ENCODE measurements around the gene KRTAP5-3. TPM values are rescaled to one million over a fixed set of nuclear protein-coding genes. Genes with fewer than 3 reads are reported as not detected.

Gene KRTAP5-3
- total RNA-seq, 4 donors from 2014 or later, result not detected

- 96 to 97% methylated on average over 8 to 11 of the region's 20 CpGs for WGBS, 2 donors
- DNase-seq, result no peak
- Histone ChIP-seq H3K9me3 (no peaks in the 10 kb centered on the region), H3K4me1 (no peaks in the 10 kb centered on the region), H3K4me3 (replicated peaks in 1 of 3) (no peak overlapping the region), H3K27ac (no peak overlapping the region), H3K36me3 (no peaks in the 10 kb centered on the region), H3K27me3 (no peaks in the 10 kb centered on the region)
- TF ChIP-seq, protein P1, sequence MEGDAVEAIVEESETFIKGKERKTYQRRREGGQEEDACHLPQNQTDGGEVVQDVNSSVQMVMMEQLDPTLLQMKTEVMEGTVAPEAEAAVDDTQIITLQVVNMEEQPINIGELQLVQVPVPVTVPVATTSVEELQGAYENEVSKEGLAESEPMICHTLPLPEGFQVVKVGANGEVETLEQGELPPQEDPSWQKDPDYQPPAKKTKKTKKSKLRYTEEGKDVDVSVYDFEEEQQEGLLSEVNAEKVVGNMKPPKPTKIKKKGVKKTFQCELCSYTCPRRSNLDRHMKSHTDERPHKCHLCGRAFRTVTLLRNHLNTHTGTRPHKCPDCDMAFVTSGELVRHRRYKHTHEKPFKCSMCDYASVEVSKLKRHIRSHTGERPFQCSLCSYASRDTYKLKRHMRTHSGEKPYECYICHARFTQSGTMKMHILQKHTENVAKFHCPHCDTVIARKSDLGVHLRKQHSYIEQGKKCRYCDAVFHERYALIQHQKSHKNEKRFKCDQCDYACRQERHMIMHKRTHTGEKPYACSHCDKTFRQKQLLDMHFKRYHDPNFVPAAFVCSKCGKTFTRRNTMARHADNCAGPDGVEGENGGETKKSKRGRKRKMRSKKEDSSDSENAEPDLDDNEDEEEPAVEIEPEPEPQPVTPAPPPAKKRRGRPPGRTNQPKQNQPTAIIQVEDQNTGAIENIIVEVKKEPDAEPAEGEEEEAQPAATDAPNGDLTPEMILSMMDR (IDR thresholded peaks at IDR 0.05), result no peak
- no peak for TF ChIP-seq POLR2A (IDR thresholded peaks at IDR 0.05)
- intact Hi-C loops (cut with DNase I), result no loop called here
These were observed 35.0 kb upstream of the KRTAP5-3 start for GRCh38 chr11:1643146-1643690.

- TF ChIP-seq, protein P1 (IDR thresholded peaks at IDR 0.05), result no peak
- TF ChIP-seq POLR2A (IDR thresholded peaks at IDR 0.05), result no peak
- WGBS, 2 donors, result 78 to 85% methylated on average over 15 to 21 of the region's 29 CpGs
These were observed 34.3 kb upstream of the KRTAP5-3 start for GRCh38 chr11:1642288-1643145.

DNA sequence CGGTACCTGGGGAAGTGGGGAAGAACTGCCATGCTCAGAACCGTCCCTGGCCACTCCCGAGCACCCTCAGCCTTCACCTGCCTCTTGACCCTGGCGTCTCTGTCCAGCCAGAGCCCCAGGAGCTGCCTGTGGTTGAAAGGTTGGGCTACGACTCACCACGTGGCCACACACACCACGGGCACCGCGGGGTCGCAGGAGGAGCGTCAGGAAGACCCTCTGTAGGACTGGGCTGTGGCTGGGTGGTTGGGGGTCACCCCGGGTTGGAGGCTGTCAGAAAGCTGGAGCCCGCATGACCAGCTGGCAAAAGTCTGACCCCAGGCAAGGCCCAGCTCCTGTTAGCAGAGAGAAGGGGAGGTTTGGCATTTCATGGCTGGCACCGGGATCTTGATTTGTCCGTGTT, 32.8 kb upstream of the KRTAP5-3 start:
- Histone ChIP-seq H3K27ac (no peak overlapping the region), H3K4me1 (no peaks in the 10 kb centered on the region), H3K4me3 (replicated peaks in 1 of 3) (no peak overlapping the region), H3K27me3 (no peaks in the 10 kb centered on the region), H3K36me3 (no peaks in the 10 kb centered on the region), H3K9me3 (no peaks in the 10 kb centered on the region)
- WGBS, 2 donors, result 88% methylated on average over 8 to 15 of the region's 15 CpGs
- intact Hi-C loops (cut with DNase I), result no loop called here
- TF ChIP-seq, protein P1 (IDR thresholded peaks at IDR 0.05), result no peak
- TF ChIP-seq POLR2A (IDR thresholded peaks at IDR 0.05), result no peak
- no peak for DNase-seq

More at GRCh38 chr11:1642288-1643145, 34.3 kb upstream of the KRTAP5-3 start:
- no peaks in the 10 kb centered on the region for H3K9me3 ChIP-seq
- no peaks in the 10 kb centered on the region for H3K36me3 ChIP-seq
- H3K4me3 ChIP-seq (replicated peaks in 1 of 3), result no peak overlapping the region
- H3K27me3 ChIP-seq, result no peaks in the 10 kb centered on the region
- no peaks in the 10 kb centered on the region for H3K4me1 ChIP-seq
- H3K27ac ChIP-seq, result no peak overlapping the region
- DNase-seq, result no peak
- intact Hi-C loops (cut with DNase I), result no loop called here

DNA sequence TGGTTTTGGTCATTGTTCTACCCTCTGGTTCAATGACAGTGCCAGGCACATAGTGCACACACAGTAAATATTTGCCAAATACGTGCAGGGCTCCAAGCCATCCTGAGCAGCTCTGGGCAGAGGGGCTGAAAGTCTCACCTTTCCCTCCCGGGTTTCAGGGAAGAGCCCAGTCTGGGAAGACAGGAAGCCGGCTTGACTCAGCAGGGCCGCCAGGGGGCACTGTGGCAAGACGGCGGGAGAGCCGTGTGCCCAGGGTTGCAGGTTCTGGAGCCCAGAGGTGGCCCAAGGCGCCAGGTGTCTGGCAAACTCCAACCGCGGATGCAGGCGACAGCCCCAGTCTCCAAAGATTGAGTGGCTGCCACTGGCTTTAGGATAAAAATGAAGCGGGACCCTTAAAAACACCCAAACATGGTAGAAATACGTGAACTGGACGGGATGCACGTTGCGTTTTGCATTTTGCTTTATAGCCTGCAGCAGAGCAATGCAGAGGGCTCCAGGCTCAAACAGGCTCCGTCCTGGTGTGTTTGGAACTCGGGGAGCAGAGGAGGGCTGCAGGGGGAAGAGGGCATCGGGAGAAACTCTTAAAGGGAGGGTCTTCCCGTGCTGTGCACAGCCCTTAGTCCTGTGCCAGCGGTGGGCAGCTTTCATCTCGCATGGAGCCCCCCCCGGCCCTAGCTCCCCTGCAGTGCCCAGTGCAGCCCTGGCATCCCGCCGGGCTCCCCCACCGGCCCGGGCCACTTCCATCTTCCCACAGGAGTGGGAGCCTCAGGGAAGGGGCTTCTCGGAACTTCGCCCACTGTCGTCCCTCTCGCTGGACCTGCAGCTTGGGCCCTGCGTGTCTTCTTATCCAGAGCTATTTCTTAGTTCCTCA, 32.0 kb upstream of the KRTAP5-3 start:
- H3K27me3 ChIP-seq, result no peaks in the 10 kb centered on the region
- H3K4me1 ChIP-seq, result no peaks in the 10 kb centered on the region
- H3K4me3 ChIP-seq (replicated peaks in 1 of 3), result no peak overlapping the region
- no peaks in the 10 kb centered on the region for H3K36me3 ChIP-seq
- peak in 1 of 2 donors; percentile 31 for DNase-seq
- H3K9me3 ChIP-seq, result no peaks in the 10 kb centered on the region
- intact Hi-C loops (cut with DNase I), result no loop called here
- H3K27ac ChIP-seq, result no peak overlapping the region
- TF ChIP-seq, protein P1 (IDR thresholded peaks at IDR 0.05), result peak; percentile 10 to 77 (median 36)
- no peak for TF ChIP-seq POLR2A (IDR thresholded peaks at IDR 0.05)
- 60 to 66% methylated on average over 25 to 30 of the region's 32 CpGs for WGBS, 2 donors

Data from thyroid gland (tissue), 4 donors.